ENCODE measurements around the gene SATB1.

SATB1 gene

GRCh38 chr3:18431266-18431665, 6.1 kb upstream of the SATB1 start:
- no peak for DNase-seq (ENCODE audit: low read depth)

GRCh38 chr3:18428991-18429745, 4.0 kb upstream of the SATB1 start:
- DNase-seq (ENCODE audit: low read depth), result no peak

- no peak for DNase-seq (ENCODE audit: low read depth)
Measured at GRCh38 chr3:18428036-18428435, 2.9 kb upstream of the SATB1 start.

- DNase-seq (ENCODE audit: low read depth), result no peak
Measured at GRCh38 chr3:18426597-18427193, 1.6 kb upstream of the SATB1 start.

- no peak for DNase-seq (ENCODE audit: low read depth)
Measured at GRCh38 chr3:18425641-18426257, 610 bp upstream of the SATB1 start.

GRCh38 chr3:18424213-18424728, 868 bp downstream of the SATB1 start:
- no peak for DNase-seq (ENCODE audit: low read depth)

- DNase-seq (ENCODE audit: low read depth), result no peak
Measured at GRCh38 chr3:18423401-18424212, 1.5 kb downstream of the SATB1 start.

- no peak for DNase-seq (ENCODE audit: low read depth)
Measured at GRCh38 chr3:18422972-18423371, 2.2 kb downstream of the SATB1 start.

GRCh38 chr3:18420555-18420954, 4.6 kb downstream of the SATB1 start:
- no peak for DNase-seq (ENCODE audit: low read depth)

GRCh38 chr3:18419232-18419631, 5.9 kb downstream of the SATB1 start:
- DNase-seq (ENCODE audit: low read depth), result no peak

GRCh38 chr3:18417904-18418572, 7.1 kb downstream of the SATB1 start:
- DNase-seq (ENCODE audit: low read depth), result no peak

GRCh38 chr3:18416332-18416731, 8.8 kb downstream of the SATB1 start:
- no peak for DNase-seq (ENCODE audit: low read depth)

GRCh38 chr3:18415839-18416238, 9.3 kb downstream of the SATB1 start:
- DNase-seq (ENCODE audit: low read depth), result no peak

GRCh38 chr3:18415167-18415566, 10.0 kb downstream of the SATB1 start:
- DNase-seq (ENCODE audit: low read depth), result no peak

- DNase-seq (ENCODE audit: low read depth), result no peak
Measured at GRCh38 chr3:18412684-18413083, 12.5 kb downstream of the SATB1 start.

- DNase-seq (ENCODE audit: low read depth), result no peak
Measured at GRCh38 chr3:18411541-18411940, 13.6 kb downstream of the SATB1 start.

- DNase-seq (ENCODE audit: low read depth), result no peak
Measured at GRCh38 chr3:18410205-18410604, 14.9 kb downstream of the SATB1 start.

- no peak for DNase-seq (ENCODE audit: low read depth)
Measured at GRCh38 chr3:18409266-18409665, 15.9 kb downstream of the SATB1 start.

GRCh38 chr3:18405141-18405540, 20.0 kb downstream of the SATB1 start:
- DNase-seq (ENCODE audit: low read depth), result no peak

- no peak for DNase-seq (ENCODE audit: low read depth)
Measured at GRCh38 chr3:18403061-18403460, 22.1 kb downstream of the SATB1 start.

- DNase-seq (ENCODE audit: low read depth), result no peak
Measured at GRCh38 chr3:18402239-18402799, 22.8 kb downstream of the SATB1 start.
